Fibroblast of the aortic adventitia (primary cell): ENCODE results near the gene ATXN1L. TPM values are rescaled to one million over a fixed set of nuclear protein-coding genes. Genes with fewer than 3 reads are reported as not detected.
"Not testable (repeated sequence)": the region's sequence is repeated elsewhere in the genome, so short reads cannot be mapped to it uniquely, and the experiment has no call there.

Source experiments
- DNase-seq: peaks from one replicate; pipeline ENCODE4 v3.0.0-alpha.2; 2010; ENCODE audit warnings: low read depth
- H3K4me3 ChIP-seq: 2 replicates; pipeline ENCODE4 v1.5.1; 2011; ENCODE audit warnings: low read depth, mild to moderate bottlenecking, control low read depth, low read length, moderate library complexity
- CTCF ChIP-seq: IDR thresholded peaks from 2 replicates; pipeline ENCODE4 v1.5.1; 2011; ENCODE audit warnings: mild to moderate bottlenecking, low read length, control low read depth, inconsistent platforms; ENCODE audit not compliant: insufficient read depth
- total RNA-seq: library from RNA; depleted of rRNA; stranded (reverse); fragments of >200 nt; gene quantifications from 2 replicates; pipeline ENCODE4 v1.2.3, GENCODE V29; 2012; ENCODE audit warnings: low replicate concordance

Gene ATXN1L
- total RNA-seq, 1 donor, result 16.0 TPM

GRCh38 chr16:71902656-71903365 lies 57.0 kb downstream of the ATXN1L start:
- DNase-seq, result no peak
- no peak for TF ChIP-seq CTCF
- H3K4me3 ChIP-seq, result no peak overlapping the region

GRCh38 chr16:71903608-71904007 lies 57.8 kb downstream of the ATXN1L start:
- no peak for DNase-seq
- no peak for TF ChIP-seq CTCF
- H3K4me3 ChIP-seq, result no peak overlapping the region

GRCh38 chr16:71904239-71904638 lies 58.5 kb downstream of the ATXN1L start:
- no peak for DNase-seq
- no peak overlapping the region for H3K4me3 ChIP-seq
- TF ChIP-seq CTCF, result no peak

- not testable (repeated sequence) for DNase-seq, H3K4me3 ChIP-seq
These were observed 60.0 kb downstream of the ATXN1L start for GRCh38 chr16:71905765-71906164.

Other genes starting within 250 kb of the ATXN1L start
- not detected in 2 replicates for gene MARVELD3, start 219.8 kb upstream of the ATXN1L start, total RNA-seq
- 7.8 and 9.8 TPM in 2 replicates for gene PHLPP2, start 121.3 kb upstream of the ATXN1L start, total RNA-seq
- gene AP1G1, start 37.1 kb upstream of the ATXN1L start, total RNA-seq, result 80.5 and 146 TPM in 2 replicates
- gene ZNF821, start 38.2 kb downstream of the ATXN1L start, total RNA-seq, result 3.1 and 7.3 TPM in 2 replicates
- 172 and 273 TPM in 2 replicates for gene IST1, start 49.6 kb downstream of the ATXN1L start, total RNA-seq
- not detected in 2 replicates for gene PKD1L3, start 154.4 kb downstream of the ATXN1L start, total RNA-seq
- gene DHODH, start 162.8 kb downstream of the ATXN1L start, total RNA-seq, result 1.8 and 3.3 TPM in 2 replicates
- gene HP, start 208.5 kb downstream of the ATXN1L start, total RNA-seq, result 0.27 TPM in 1 of 2 replicates, not detected in the other
- gene HPR, start 217.2 kb downstream of the ATXN1L start, total RNA-seq, result not detected in 2 replicates
- gene TXNL4B, start 247.6 kb downstream of the ATXN1L start, total RNA-seq, result 8.1 and 24.8 TPM in 2 replicates
- 39.1 and 158 TPM in 2 replicates for gene DHX38, start 247.9 kb downstream of the ATXN1L start, total RNA-seq